Measurements from ENCODE around the gene YLPM1. TPM values are rescaled to one million over a fixed set of nuclear protein-coding genes. Genes with fewer than 3 reads are reported as not detected.
A peak's percentile ranks its signal among the peaks of the same experiment; 100 is the strongest.
"Not testable (repeated sequence)": the region's sequence is repeated elsewhere in the genome, so short reads cannot be mapped to it uniquely, and the experiment has no call there.

Gene YLPM1
- total RNA-seq, 2 donors from 2014 or later, result 53.6 to 74.8 TPM

GRCh38 chr14:74756326-74756725, 6.8 kb upstream of the YLPM1 start:
- H3K27ac Mint-ChIP-seq, result no peak overlapping the region
- no peak overlapping the region for H3K4me3 Mint-ChIP-seq
- DNase-seq (ENCODE audit: low spot score) (no peak), ATAC-seq (no peak)
- H3K9me3 Mint-ChIP-seq, result peaks cover 8% of the 10 kb centered on the region
- H3K27me3 Mint-ChIP-seq, result no peaks in the 10 kb centered on the region
- no peaks in the 10 kb centered on the region for H3K4me1 Mint-ChIP-seq (ENCODE audit: low read depth in 2 of 2)
- peaks cover 19% of the 10 kb centered on the region for H3K36me3 Mint-ChIP-seq

GRCh38 chr14:74758505-74758904, 4.6 kb upstream of the YLPM1 start:
- H3K36me3 Mint-ChIP-seq; H3K9me3 Mint-ChIP-seq; DNase-seq (ENCODE audit: low spot score); H3K27me3 Mint-ChIP-seq; H3K4me3 Mint-ChIP-seq; H3K4me1 Mint-ChIP-seq (ENCODE audit: low read depth in 2 of 2); H3K27ac Mint-ChIP-seq; ATAC-seq: not testable (repeated sequence)

GRCh38 chr14:74763803-74764531, 851 bp downstream of the YLPM1 start:
- peak overlapping the region; percentile 81 to 85 for H3K27ac Mint-ChIP-seq
- ATAC-seq, result no peak
- peak overlapping the region; percentile 86 for H3K4me3 Mint-ChIP-seq
- H3K36me3 Mint-ChIP-seq, result peaks cover 8% of the 10 kb centered on the region
- no peaks in the 10 kb centered on the region for H3K27me3 Mint-ChIP-seq
- H3K9me3 Mint-ChIP-seq, result no peaks in the 10 kb centered on the region
- DNase-seq (ENCODE audit: low spot score), result no peak
- H3K4me1 Mint-ChIP-seq (ENCODE audit: low read depth in 2 of 2), result peaks cover 37 to 50% of the 10 kb centered on the region in 2 donors

GRCh38 chr14:74765721-74766120, 2.6 kb downstream of the YLPM1 start:
- DNase-seq (ENCODE audit: low spot score) (no peak), ATAC-seq (no peak)
- H3K27me3 Mint-ChIP-seq, result no peaks in the 10 kb centered on the region
- H3K4me3 Mint-ChIP-seq, result peak overlapping the region; percentile 86
- H3K27ac Mint-ChIP-seq, result peak overlapping the region; percentile 49 to 81
- H3K4me1 Mint-ChIP-seq (ENCODE audit: low read depth in 2 of 2), result peaks cover 39 to 53% of the 10 kb centered on the region in 2 donors
- H3K9me3 Mint-ChIP-seq, result no peaks in the 10 kb centered on the region
- peaks cover 8% of the 10 kb centered on the region for H3K36me3 Mint-ChIP-seq

GRCh38 chr14:74771399-74771798, 8.3 kb downstream of the YLPM1 start:
- no peaks in the 10 kb centered on the region for H3K27me3 Mint-ChIP-seq
- no peak overlapping the region for H3K4me3 Mint-ChIP-seq
- no peak overlapping the region for H3K27ac Mint-ChIP-seq
- peaks cover 5% of the 10 kb centered on the region for H3K36me3 Mint-ChIP-seq
- DNase-seq (ENCODE audit: low spot score) (no peak), ATAC-seq (no peak)
- no peaks in the 10 kb centered on the region for H3K9me3 Mint-ChIP-seq
- peaks cover 25 to 30% of the 10 kb centered on the region in 2 donors for H3K4me1 Mint-ChIP-seq (ENCODE audit: low read depth in 2 of 2)

GRCh38 chr14:74784634-74785033, 21.5 kb downstream of the YLPM1 start:
- peak overlapping the region in 1 of 2 donors; percentile 3 for H3K27ac Mint-ChIP-seq

GRCh38 chr14:74785056-74785613, 22.0 kb downstream of the YLPM1 start:
- Mint-ChIP-seq H3K27ac (peak overlapping the region in 1 of 2 donors; percentile 3), H3K4me1 (ENCODE audit: low read depth in 2 of 2) (peaks cover 17 to 18% of the 10 kb centered on the region in 2 donors), H3K27me3 (no peaks in the 10 kb centered on the region), H3K36me3 (peaks cover 13% of the 10 kb centered on the region), H3K4me3 (no peak overlapping the region), H3K9me3 (no peaks in the 10 kb centered on the region)
- DNase-seq (ENCODE audit: low spot score), result no peak
- ATAC-seq, result no peak

More at GRCh38 chr14:74784634-74785033, 21.5 kb downstream of the YLPM1 start:
- Mint-ChIP-seq H3K4me3 (no peak overlapping the region), H3K9me3 (no peaks in the 10 kb centered on the region), H3K36me3 (peaks cover 13% of the 10 kb centered on the region), H3K27me3 (no peaks in the 10 kb centered on the region), H3K4me1 (ENCODE audit: low read depth in 2 of 2) (peaks cover 17 to 18% of the 10 kb centered on the region in 2 donors)
- ATAC-seq (no peak), DNase-seq (ENCODE audit: low spot score) (no peak)

GRCh38 chr14:74786796-74787315, 23.7 kb downstream of the YLPM1 start:
- DNase-seq (ENCODE audit: low spot score) (no peak), ATAC-seq (no peak)
- Mint-ChIP-seq H3K9me3 (no peaks in the 10 kb centered on the region), H3K4me3 (no peak overlapping the region), H3K36me3 (peaks cover 16% of the 10 kb centered on the region), H3K27ac (peak overlapping the region in 1 of 2 donors; percentile 63), H3K27me3 (no peaks in the 10 kb centered on the region), H3K4me1 (ENCODE audit: low read depth in 2 of 2) (peaks cover 12 to 23% of the 10 kb centered on the region in 2 donors)

- Mint-ChIP-seq H3K9me3 (no peaks in the 10 kb centered on the region), H3K36me3 (peaks cover 14% of the 10 kb centered on the region), H3K4me3 (peak overlapping the region; percentile 73), H3K27me3 (no peaks in the 10 kb centered on the region), H3K27ac (peak overlapping the region; percentile 84 to 93), H3K4me1 (ENCODE audit: low read depth in 2 of 2) (peaks cover 27 to 34% of the 10 kb centered on the region in 2 donors)
- ATAC-seq (peak in 1 of 2 donors; percentile 62), DNase-seq (ENCODE audit: low spot score) (no peak)
These were observed 29.3 kb downstream of the YLPM1 start for GRCh38 chr14:74792249-74793039.

GRCh38 chr14:74793506-74794155, 30.5 kb downstream of the YLPM1 start:
- peak overlapping the region; percentile 84 to 93 for H3K27ac Mint-ChIP-seq
- peaks cover 26 to 40% of the 10 kb centered on the region in 2 donors for H3K4me1 Mint-ChIP-seq (ENCODE audit: low read depth in 2 of 2)
- peak overlapping the region; percentile 73 for H3K4me3 Mint-ChIP-seq
- no peaks in the 10 kb centered on the region for H3K9me3 Mint-ChIP-seq
- ATAC-seq (no peak), DNase-seq (ENCODE audit: low spot score) (no peak)
- H3K27me3 Mint-ChIP-seq, result no peaks in the 10 kb centered on the region
- peaks cover 14% of the 10 kb centered on the region for H3K36me3 Mint-ChIP-seq

- Mint-ChIP-seq H3K9me3 (no peaks in the 10 kb centered on the region), H3K36me3 (peaks cover 14% of the 10 kb centered on the region), H3K4me1 (ENCODE audit: low read depth in 2 of 2) (peaks cover 26 to 44% of the 10 kb centered on the region in 2 donors), H3K27ac (peak overlapping the region in 1 of 2 donors; percentile 93), H3K4me3 (no peak overlapping the region), H3K27me3 (no peaks in the 10 kb centered on the region)
- ATAC-seq (no peak), DNase-seq (ENCODE audit: low spot score) (no peak)
These were observed 31.8 kb downstream of the YLPM1 start for GRCh38 chr14:74794947-74795346.

- Mint-ChIP-seq H3K27ac (no peak overlapping the region), H3K4me3 (no peak overlapping the region), H3K4me1 (ENCODE audit: low read depth in 2 of 2) (peaks cover 2 to 10% of the 10 kb centered on the region in 2 donors), H3K27me3 (no peaks in the 10 kb centered on the region), H3K36me3 (peaks cover 15% of the 10 kb centered on the region), H3K9me3 (no peaks in the 10 kb centered on the region)
- ATAC-seq (no peak), DNase-seq (ENCODE audit: low spot score) (no peak)
These were observed 36.6 kb downstream of the YLPM1 start for GRCh38 chr14:74799765-74800164.

GRCh38 chr14:74800780-74801179, 37.7 kb downstream of the YLPM1 start:
- peaks cover 15% of the 10 kb centered on the region for H3K36me3 Mint-ChIP-seq

More at GRCh38 chr14:74800780-74801179, 37.7 kb downstream of the YLPM1 start:
- DNase-seq (ENCODE audit: low spot score), result no peak
- Mint-ChIP-seq H3K27ac (no peak overlapping the region), H3K4me3 (no peak overlapping the region), H3K4me1 (ENCODE audit: low read depth in 2 of 2) (peaks cover 2 to 10% of the 10 kb centered on the region in 2 donors), H3K9me3 (no peaks in the 10 kb centered on the region), H3K27me3 (no peaks in the 10 kb centered on the region)
- ATAC-seq, result no peak

Measured in natural killer cell treated with Interleukin-12 subunit alpha and Interleukin-12 subunit beta and Interleukin-15 and Interleukin-18, amount 100 ng/mL, for 72 hours (primary cell).